ENCODE data around the gene ZYG11A.

ZYG11A gene

GRCh38 chr1:52917581-52917980 is 75.0 kb downstream of the ZYG11A start:
- H3F3A ChIP-seq (ENCODE audit: control insufficient read depth, insufficient read depth) = no peaks in the 10 kb centered on the region
- H3K4me1 ChIP-seq (ENCODE audit: control insufficient read depth, low read length) = no peaks in the 10 kb centered on the region
- H3K27ac ChIP-seq (ENCODE audit: low read depth, low read length) = no peak overlapping the region
- H3K9me2 ChIP-seq (replicated peaks; ENCODE audit: control insufficient read depth, low read length) = no peaks in the 10 kb centered on the region
- no peak overlapping the region for H3K4me2 ChIP-seq (ENCODE audit: low read length)
- H3K79me2 ChIP-seq (ENCODE audit: control insufficient read depth, low read length) = no peaks in the 10 kb centered on the region
- no peaks in the 10 kb centered on the region for H4K20me1 ChIP-seq (ENCODE audit: control insufficient read depth, insufficient read depth, low read depth, low read length)
- TF ChIP-seq CTCF (IDR thresholded peaks at IDR 0.05; ENCODE audit: low read depth, low read length, poor library complexity, severe bottlenecking) (no peak), EZH2phosphoT487 (IDR thresholded peaks at IDR 0.05; ENCODE audit: borderline replicate concordance, low read length) (no peak)
- no peaks in the 10 kb centered on the region for H3K36me3 ChIP-seq (ENCODE audit: control insufficient read depth, low read length)
- H3K27me3 ChIP-seq (ENCODE audit: control insufficient read depth, low read length) = no peaks in the 10 kb centered on the region
- no peaks in the 10 kb centered on the region for H3K9me3 ChIP-seq (ENCODE audit: control insufficient read depth, insufficient read depth, low read length)
- H3K4me3 ChIP-seq (ENCODE audit: low read length) = no peak overlapping the region

- Histone ChIP-seq H3K27ac (ENCODE audit: low read depth, low read length) (no peak overlapping the region), H3K79me2 (ENCODE audit: control insufficient read depth, low read length) (no peaks in the 10 kb centered on the region), H3K4me2 (ENCODE audit: low read length) (no peak overlapping the region), H3K36me3 (ENCODE audit: control insufficient read depth, low read length) (no peaks in the 10 kb centered on the region), H3K4me1 (ENCODE audit: control insufficient read depth, low read length) (no peaks in the 10 kb centered on the region), H3K4me3 (ENCODE audit: low read length) (no peak overlapping the region), H3K27me3 (ENCODE audit: control insufficient read depth, low read length) (no peaks in the 10 kb centered on the region), H3K9me2 (replicated peaks; ENCODE audit: control insufficient read depth, low read length) (no peaks in the 10 kb centered on the region), H3F3A (ENCODE audit: control insufficient read depth, insufficient read depth) (no peaks in the 10 kb centered on the region), H4K20me1 (ENCODE audit: control insufficient read depth, insufficient read depth, low read depth, low read length) (no peaks in the 10 kb centered on the region), H3K9me3 (ENCODE audit: control insufficient read depth, insufficient read depth, low read length) (no peaks in the 10 kb centered on the region)
- no peak for TF ChIP-seq CTCF (IDR thresholded peaks at IDR 0.05; ENCODE audit: low read depth, low read length, poor library complexity, severe bottlenecking)
- no peak for TF ChIP-seq EZH2phosphoT487 (IDR thresholded peaks at IDR 0.05; ENCODE audit: borderline replicate concordance, low read length)
Measured at GRCh38 chr1:52918201-52918600, 75.6 kb downstream of the ZYG11A start.

GRCh38 chr1:52919051-52919722 is 76.6 kb downstream of the ZYG11A start:
- no peaks in the 10 kb centered on the region for H4K20me1 ChIP-seq (ENCODE audit: control insufficient read depth, insufficient read depth, low read depth, low read length)
- TF ChIP-seq EZH2phosphoT487 (IDR thresholded peaks at IDR 0.05; ENCODE audit: borderline replicate concordance, low read length) (no peak), CTCF (IDR thresholded peaks at IDR 0.05; ENCODE audit: low read depth, low read length, poor library complexity, severe bottlenecking) (no peak)
- H3K79me2 ChIP-seq (ENCODE audit: control insufficient read depth, low read length) = no peaks in the 10 kb centered on the region
- no peaks in the 10 kb centered on the region for H3F3A ChIP-seq (ENCODE audit: control insufficient read depth, insufficient read depth)
- H3K4me1 ChIP-seq (ENCODE audit: control insufficient read depth, low read length) = no peaks in the 10 kb centered on the region
- no peak overlapping the region for H3K27ac ChIP-seq (ENCODE audit: low read depth, low read length)
- H3K27me3 ChIP-seq (ENCODE audit: control insufficient read depth, low read length) = no peaks in the 10 kb centered on the region
- no peaks in the 10 kb centered on the region for H3K36me3 ChIP-seq (ENCODE audit: control insufficient read depth, low read length)
- H3K4me2 ChIP-seq (ENCODE audit: low read length) = no peak overlapping the region
- no peaks in the 10 kb centered on the region for H3K9me3 ChIP-seq (ENCODE audit: control insufficient read depth, insufficient read depth, low read length)
- no peak overlapping the region for H3K4me3 ChIP-seq (ENCODE audit: low read length)
- no peaks in the 10 kb centered on the region for H3K9me2 ChIP-seq (replicated peaks; ENCODE audit: control insufficient read depth, low read length)
